GM18508 (cell line): ENCODE measurements around the gene FANCD2OS.
"Not testable (repeated sequence)": the region's sequence is repeated elsewhere in the genome, so short reads cannot be mapped to it uniquely, and the experiment has no call there.

Experiments
- ATAC-seq: cut with Tn5 transposase; IDR thresholded peaks from one replicate; pipeline ENCODE4 v1.9.1; 2021; ENCODE audit warnings: moderate number of reproducible peaks; ENCODE audit not compliant: insufficient read depth, unreplicated experiment

Gene FANCD2OS

GRCh38 chr3:10099041-10099440 lies 9.0 kb downstream of the FANCD2OS start:
- no peak for ATAC-seq

GRCh38 chr3:10093678-10094077 lies 14.4 kb downstream of the FANCD2OS start:
- ATAC-seq: no peak

GRCh38 chr3:10091387-10091786 lies 16.7 kb downstream of the FANCD2OS start:
- not testable (repeated sequence) for ATAC-seq

GRCh38 chr3:10090774-10091173 lies 17.3 kb downstream of the FANCD2OS start:
- not testable (repeated sequence) for ATAC-seq

- ATAC-seq: no peak
These were observed 17.9 kb downstream of the FANCD2OS start for GRCh38 chr3:10090179-10090578.

GRCh38 chr3:10088256-10088655 lies 19.8 kb downstream of the FANCD2OS start:
- no peak for ATAC-seq

- no peak for ATAC-seq
These were observed 22.3 kb downstream of the FANCD2OS start for GRCh38 chr3:10085738-10086137.

- no peak for ATAC-seq
These were observed 26.2 kb downstream of the FANCD2OS start for GRCh38 chr3:10081871-10082270.

- no peak for ATAC-seq
These were observed 33.4 kb downstream of the FANCD2OS start for GRCh38 chr3:10074666-10075065.

GRCh38 chr3:10070077-10070476 lies 38.0 kb downstream of the FANCD2OS start:
- ATAC-seq: not testable (repeated sequence)

GRCh38 chr3:10055097-10055496 lies 53.0 kb downstream of the FANCD2OS start:
- no peak for ATAC-seq
